Suppressor macrophage (primary cell): Measurements from ENCODE around the gene PARD6G.
"Not testable (repeated sequence)": the region's sequence is repeated elsewhere in the genome, so short reads cannot be mapped to it uniquely, and the experiment has no call there.

Source experiments
- DNase-seq, 4 experiments: peaks; one replicate each; pipeline ENCODE4 v3.0.0-alpha.2; 2020 to 2022

Gene PARD6G

DNA sequence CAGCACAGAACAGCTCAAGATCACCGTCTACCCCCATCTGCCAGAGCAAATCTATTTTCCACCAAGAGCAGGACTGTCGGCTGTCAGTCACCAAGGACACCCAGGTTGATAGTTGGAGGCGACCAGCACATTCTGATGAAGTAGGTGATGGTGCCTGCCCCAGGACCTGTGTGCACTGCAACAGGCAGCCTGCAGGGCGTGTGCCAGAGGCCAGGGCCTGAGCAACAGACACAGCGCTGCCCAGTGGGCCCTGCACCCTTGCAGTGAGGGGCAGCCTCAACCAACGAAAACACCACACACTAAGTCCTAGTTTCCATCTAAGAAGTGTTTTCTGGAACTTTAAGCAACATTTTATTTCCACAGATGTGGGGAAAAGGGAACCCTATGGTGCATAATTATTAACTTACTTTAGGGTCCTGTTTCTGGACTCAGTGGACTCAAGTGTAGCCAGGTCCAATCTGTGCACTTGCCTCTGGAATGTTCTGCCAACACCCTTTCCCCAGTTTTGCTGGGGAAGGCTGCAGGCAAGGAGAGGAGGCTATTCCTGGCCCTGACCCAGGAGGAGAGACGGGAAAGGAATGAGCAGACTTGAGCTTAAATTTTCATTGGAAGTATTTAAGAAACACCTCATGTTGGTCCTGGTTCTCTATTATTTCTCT is 76.8 kb downstream of the PARD6G start:
- no peak for DNase-seq

- no peak for DNase-seq
Measured at GRCh38 chr18:80169607-80170006, 77.7 kb downstream of the PARD6G start.

GRCh38 chr18:80168982-80169381 is 78.3 kb downstream of the PARD6G start:
- no peak for DNase-seq

DNA sequence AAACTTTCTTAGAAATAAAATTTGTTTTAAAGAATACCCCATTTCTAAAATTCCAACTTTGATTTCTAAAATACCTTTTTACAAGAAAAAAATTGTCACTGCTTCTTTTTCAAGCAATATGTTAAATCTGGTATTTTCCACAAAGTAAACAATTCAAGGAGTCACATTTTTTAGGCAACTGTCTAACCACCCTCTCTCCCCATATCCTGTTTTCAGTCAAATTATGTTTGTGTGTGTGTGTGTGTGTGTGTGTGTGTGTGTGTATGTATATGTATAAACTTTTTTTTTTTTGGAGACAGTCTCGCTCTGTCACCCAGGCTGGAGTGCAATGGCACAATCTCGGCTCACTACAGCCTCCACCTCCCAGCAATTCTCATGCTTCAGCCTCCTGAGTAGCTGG is 79.0 kb downstream of the PARD6G start:
- no peak for DNase-seq

- DNase-seq, result no peak
Measured at GRCh38 chr18:80167931-80168330, 79.4 kb downstream of the PARD6G start.

GRCh38 chr18:80167331-80167730 is 80.0 kb downstream of the PARD6G start:
- DNase-seq, result no peak

DNA sequence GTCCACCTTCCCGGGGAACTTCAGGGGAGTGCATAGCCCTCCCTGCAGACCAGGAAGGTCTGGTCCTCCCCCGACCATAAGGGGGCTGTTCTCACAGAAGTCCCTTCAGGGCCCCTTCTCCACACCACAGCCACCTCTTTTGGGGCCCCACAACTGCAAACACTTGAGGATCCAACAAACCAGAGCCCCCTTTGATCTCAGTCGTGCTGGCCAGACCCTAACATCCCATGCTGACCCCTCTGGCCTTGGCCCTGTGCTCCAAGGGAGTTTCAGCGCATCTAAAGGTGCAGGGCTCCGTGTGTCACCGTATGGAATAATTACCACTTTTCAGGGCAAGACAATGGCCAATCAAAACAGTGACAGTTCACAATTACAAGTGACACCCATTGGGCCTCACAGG is 80.6 kb downstream of the PARD6G start:
- no peak for DNase-seq

GRCh38 chr18:80166240-80166639 is 81.1 kb downstream of the PARD6G start:
- DNase-seq, result no peak

DNA sequence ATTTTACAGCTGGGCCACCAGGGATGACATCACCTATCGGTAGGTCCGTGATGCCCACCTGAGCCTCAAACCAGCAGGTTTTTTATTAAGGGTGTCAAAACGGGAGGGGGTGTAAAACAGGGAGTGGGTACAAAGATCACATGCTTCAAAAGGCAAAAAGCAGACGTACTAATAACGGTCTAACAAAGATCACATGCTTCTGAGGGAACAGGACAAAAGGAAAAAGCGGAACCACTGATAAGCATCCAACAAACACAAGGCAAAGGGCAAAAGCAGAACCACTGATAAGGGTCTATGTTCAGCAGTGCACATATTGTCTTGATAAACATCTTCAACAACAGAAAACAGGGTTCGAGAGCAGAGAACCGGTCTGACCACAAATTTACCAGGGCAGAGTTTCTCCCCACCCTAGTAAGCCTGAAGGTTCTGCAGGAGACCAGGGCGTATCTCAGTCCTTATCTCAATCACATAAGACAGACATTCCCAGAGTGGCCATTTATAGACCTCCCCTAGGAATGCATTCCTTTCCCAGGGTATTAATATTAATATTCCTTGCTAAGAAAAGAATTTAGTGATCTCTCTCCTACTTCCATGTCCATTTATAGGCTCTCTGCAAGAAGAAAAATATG is 82.5 kb downstream of the PARD6G start:
- not testable (repeated sequence) for DNase-seq

- no peak for DNase-seq
Measured at GRCh38 chr18:80163183-80163582, 84.1 kb downstream of the PARD6G start.

DNA sequence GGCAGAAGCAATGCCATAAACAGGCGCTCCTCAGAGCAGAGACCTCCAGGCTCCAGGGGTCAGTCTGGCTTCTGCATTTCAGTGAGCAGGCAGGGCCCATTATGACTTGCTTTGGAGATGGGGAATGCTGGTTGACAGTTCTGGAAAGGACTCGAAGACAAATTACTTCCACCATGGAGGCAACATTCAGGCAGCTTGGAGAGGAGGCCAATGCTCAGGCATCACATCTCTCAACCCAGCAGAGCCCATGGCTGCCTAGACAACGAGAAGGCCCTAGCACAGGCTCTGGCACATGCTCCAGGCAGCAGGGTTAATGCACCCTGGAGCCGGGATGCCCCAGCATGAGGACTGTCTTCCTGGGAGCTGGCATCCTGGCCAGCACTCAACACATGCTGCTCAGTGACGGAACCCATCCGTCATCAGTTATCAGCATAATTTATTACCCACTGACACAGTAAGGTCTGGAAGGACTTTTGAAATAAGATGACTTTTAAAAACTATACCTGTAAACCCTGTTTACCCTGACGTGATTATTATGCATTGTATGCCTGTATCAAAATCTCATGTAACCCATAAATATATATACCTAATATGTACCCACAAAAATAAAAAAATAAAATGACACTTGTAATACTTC is 85.4 kb downstream of the PARD6G start:
- DNase-seq, result no peak

DNA sequence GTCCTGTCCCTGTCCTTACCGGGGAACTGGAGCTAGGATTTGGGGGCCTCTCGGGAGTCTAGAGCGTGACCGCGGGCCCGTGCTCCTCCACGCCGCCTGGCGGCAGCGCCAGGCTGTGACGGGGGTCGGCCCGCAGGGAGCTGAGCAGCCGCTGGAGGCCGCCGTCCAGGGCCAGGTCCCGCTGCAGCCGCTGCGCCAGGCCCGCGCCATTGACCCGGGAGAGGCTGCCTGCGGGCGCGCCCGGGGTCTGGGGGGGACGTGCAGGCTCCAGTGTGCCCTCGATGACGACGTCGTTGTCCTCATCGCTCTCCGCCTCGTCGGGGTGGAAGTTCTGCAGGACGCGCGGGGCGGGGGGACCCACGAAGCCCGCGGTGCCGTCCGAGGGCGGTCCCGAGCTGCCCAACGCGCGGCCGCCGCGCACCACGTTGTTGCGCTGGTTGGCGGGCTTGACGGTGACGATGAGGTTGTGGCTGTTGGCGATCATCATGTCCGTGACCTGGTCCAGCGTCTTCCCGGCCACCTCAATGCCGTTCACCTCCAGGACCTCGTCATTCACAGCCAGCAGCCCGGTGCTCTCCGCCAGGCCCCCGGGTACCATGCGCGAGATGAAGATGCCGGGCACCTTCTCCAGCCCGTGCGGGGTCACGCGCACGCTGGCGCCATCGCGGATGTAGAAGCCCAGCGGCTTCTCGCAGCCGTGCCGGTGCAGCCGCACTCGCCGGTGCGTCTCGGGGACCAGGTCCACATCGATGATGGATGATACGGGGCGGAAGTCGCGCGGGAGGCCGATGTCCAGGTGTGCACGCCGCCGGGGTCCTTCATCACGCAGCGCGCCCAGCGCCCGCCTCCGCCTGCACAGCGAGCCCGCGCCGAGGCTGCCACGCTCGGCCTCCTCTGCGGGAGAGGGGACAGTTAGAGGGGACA is 87.3 kb downstream of the PARD6G start:
- peak; percentile 32 to 75 (median 50) for DNase-seq

DNA sequence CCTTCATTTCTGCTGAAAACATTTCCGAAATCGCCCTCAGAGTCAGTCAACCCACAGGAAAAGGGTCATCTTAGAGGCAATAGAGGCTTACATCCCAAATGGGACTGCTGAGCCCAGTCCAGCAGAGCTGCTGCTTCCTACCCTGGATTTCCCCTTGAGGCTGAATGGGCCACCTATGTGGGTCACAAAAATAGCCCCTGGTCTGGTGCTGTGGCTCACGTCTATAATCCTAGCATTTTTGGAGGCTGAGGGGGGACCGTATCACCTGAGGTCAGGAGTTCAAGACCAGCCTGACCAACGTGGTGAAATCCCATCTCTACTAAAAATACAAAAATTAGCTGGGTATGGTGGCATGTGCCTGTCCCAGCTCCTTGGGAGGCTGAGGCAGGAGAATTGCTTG is 88.9 kb downstream of the PARD6G start:
- DNase-seq, result no peak

GRCh38 chr18:80157708-80158343 is 89.5 kb downstream of the PARD6G start:
- peak; percentile 78 to 87 (median 86) for DNase-seq

- peak; percentile 3 to 36 (median 17) for DNase-seq
Measured at GRCh38 chr18:80154293-80154692, 93.0 kb downstream of the PARD6G start.

DNA sequence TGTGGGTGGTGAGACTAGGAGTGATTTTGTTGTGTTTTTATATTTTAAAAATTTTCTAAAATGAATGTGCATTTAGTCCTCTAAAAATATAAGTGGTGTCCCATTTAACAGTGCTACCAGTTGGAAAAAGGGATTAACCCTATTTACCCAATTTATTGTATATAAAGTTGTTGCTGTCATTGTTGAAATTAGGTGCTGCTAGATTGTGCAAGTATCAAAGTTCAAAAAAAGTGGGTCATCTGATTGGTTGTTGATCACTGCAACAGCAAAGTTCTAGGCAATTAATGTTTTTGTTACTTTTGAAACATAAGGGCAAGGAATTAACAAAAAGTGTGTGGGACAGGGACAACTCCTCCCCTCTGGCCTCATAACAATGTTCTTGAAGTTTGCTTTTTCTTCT is 97.6 kb downstream of the PARD6G start:
- no peak for DNase-seq

DNA sequence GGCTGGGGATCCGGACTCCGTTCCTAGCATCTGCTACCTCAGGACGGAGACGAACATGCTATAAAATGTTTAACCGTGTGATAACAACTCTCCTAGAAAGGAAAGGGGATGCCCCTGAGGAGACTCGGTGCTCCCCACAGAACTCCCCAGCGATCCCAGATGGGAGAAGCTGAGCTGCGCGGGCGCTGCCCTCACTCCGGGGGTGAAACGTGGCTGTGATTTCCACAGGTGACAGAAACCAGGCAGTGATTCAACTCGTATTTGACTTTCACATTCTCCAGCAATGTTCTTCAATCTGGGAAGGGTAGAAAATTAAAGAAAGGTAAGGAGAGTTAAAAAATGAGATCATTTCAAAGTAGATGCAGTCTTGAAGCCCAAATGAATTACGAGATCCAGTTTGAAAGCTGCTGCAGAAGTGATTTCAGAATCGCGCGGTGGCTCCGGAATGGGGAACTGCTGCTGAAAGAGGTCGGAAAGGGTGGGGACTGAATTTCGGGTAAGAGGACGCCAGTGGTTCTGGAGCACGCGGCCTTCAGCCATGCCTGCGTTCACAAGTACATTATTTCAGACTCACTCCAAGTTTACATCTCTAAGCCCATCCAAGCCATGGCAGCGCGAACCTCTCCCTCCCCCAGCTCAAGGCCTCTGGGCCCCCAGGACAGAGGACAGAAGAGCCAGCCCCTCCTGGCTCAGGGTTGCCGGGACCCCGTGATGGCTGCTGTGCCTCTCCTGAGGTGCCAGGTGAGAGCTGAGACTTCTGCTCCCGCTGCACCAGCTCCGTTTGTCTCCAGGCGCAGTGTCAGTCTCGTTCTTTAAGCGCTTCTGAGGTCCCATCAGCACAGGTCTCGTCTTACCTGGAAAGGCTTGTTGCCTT is 98.8 kb downstream of the PARD6G start:
- DNase-seq, result peak; percentile 59 to 78 (median 74)

DNA sequence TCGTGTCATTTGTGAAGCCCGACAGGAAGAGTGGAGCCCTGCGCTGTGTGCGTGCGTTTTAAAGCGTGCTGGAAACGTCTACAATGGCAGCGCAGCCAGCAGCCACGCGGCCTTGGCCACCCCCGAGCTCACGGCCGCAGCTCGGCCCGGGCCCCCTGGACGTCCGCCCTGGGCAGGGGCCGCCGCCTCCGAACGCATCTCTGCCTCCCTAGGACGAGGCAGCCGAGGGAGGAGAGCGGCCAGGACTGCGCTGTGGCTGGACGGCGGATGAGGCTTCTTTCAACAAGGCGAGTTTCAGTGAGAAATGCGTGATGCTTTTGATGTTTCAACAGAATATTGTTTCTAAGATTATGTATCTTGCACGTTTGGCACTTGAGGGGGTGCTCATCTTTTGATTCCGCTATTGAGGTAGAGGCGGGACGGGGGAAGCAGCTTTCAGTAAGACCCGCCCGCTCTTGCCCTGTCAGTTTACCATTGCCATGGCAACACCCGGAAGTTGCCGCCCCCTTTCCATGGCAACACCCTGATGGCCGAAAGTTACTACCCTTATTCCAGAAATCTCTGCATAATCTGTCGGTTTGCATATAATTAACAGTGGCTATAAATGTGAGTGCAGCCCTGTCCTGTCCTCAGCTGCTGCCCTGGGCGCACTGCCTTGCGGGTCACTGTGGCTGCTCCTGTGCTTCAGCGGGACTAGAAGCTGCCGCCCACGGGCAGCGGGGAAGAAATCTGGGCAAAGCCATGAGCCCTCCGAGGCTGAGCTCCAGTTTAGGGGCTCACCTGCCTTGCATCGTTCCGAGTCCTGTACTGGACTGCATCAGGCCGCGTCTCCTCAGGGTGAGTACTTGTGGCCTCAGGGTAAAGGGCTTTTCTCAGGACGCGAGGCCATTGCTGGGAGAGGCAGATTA is 99.6 kb downstream of the PARD6G start:
- peak; percentile 83 to 88 (median 85) for DNase-seq

- peak in 2 of 4 experiments; percentile 14 to 19 for DNase-seq
Measured at GRCh38 chr18:80147037-80147417, 100.3 kb downstream of the PARD6G start.

DNA sequence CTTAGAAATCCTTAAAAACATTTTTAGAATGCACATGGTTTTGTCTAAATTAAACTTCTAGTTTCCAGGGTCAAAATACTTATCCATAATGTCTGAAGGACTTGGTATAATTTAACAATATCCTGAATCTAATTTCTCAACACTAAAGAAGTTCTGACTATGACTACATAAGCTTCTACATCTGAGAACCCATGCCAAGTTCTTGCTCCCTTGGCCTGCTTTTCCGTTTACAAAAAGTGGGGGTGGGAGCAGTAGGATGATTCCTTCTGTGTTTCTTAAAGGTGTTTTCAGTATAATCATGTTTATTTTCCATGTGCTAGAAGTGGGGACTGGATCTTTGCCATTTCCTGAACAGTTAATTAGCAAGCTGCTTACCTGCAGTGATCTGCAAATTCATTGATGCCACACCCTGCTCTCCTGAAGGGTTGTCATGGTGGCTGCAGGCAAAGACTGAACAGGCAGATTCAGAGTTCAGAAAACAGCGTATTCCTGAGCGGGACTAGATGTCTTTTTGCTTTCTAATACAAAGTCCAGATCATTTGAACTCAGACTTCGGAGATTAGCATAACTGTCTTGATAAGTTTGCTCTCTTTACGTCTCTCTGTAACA is 102.0 kb downstream of the PARD6G start:
- DNase-seq, result no peak
